SK-N-SH treated with all-trans-retinoic acid at 6 μM for 48 hours (cell line): Measurements from ENCODE around the gene EFCAB7.

Experiments
- ATAC-seq: fragments of 200-7000 bp; cut with Tn5 transposase; 3 replicates; pipeline ENCODE4 v1.9.1; 2020; ENCODE audit warnings: mild to moderate bottlenecking, moderate library complexity
- BACH2 ChIP-seq: fragments of 250-450 bp; sonication (Bioruptor Pico); IDR thresholded peaks from 2 replicates; pipeline ENCODE4 v1.9.0; 2021; ENCODE audit warnings: mild to moderate bottlenecking, borderline replicate concordance
- CREB5 ChIP-seq: fragments of 250-450 bp; sonication (Bioruptor Pico); IDR thresholded peaks from 2 replicates; pipeline ENCODE4 v1.5.1; 2020; ENCODE audit warnings: low read depth, mild to moderate bottlenecking, moderate library complexity
- CSRNP3 ChIP-seq: fragments of 250-450 bp; sonication (Bioruptor Pico); IDR thresholded peaks from 2 replicates; pipeline ENCODE4 v1.5.1; 2021; ENCODE audit warnings: mild to moderate bottlenecking, moderate library complexity
- ESRRG ChIP-seq: fragments of 250-450 bp; sonication (Bioruptor Pico); IDR thresholded peaks from 2 replicates; pipeline ENCODE4 v1.6.1; 2021; ENCODE audit warnings: mild to moderate bottlenecking
- GLIS3 ChIP-seq: fragments of 250-450 bp; sonication (Bioruptor Pico); IDR thresholded peaks from 2 replicates; pipeline ENCODE4 v1.5.0; 2020; ENCODE audit warnings: mild to moderate bottlenecking, moderate library complexity
- ISL1 ChIP-seq: fragments of 250-450 bp; sonication (Bioruptor Pico); IDR thresholded peaks from 2 replicates; pipeline ENCODE4 v2.1.2; 2022; ENCODE audit warnings: mild to moderate bottlenecking, moderate library complexity
- OSR1 ChIP-seq: fragments of 250-450 bp; sonication (Bioruptor Pico); IDR thresholded peaks from 2 replicates; pipeline ENCODE4 v1.8.0; 2022; ENCODE audit warnings: moderate library complexity, mild to moderate bottlenecking, inconsistent platforms
- POU6F1 ChIP-seq: fragments of 250-450 bp; sonication (Bioruptor Pico); IDR thresholded peaks from 2 replicates; pipeline ENCODE4 v1.8.0; 2021; ENCODE audit warnings: low read depth, mild to moderate bottlenecking, moderate library complexity, borderline replicate concordance
- PPARA ChIP-seq: fragments of 250-450 bp; sonication (Bioruptor Pico); IDR thresholded peaks from 2 replicates; pipeline ENCODE4 v1.5.0; 2020; ENCODE audit warnings: mild to moderate bottlenecking, borderline replicate concordance
- RARB ChIP-seq: fragments of 250-450 bp; sonication (Bioruptor Pico); IDR thresholded peaks from 2 replicates; pipeline ENCODE4 v1.8.0; 2021; ENCODE audit warnings: mild to moderate bottlenecking, moderate library complexity
- SNAI2 ChIP-seq: fragments of 250-450 bp; sonication (Bioruptor Pico); IDR thresholded peaks from 2 replicates; pipeline ENCODE4 v1.5.0; 2020; ENCODE audit warnings: mild to moderate bottlenecking, moderate library complexity
- TCF4 ChIP-seq: fragments of 250-450 bp; sonication (Bioruptor Pico); IDR thresholded peaks from 2 replicates; pipeline ENCODE4 v1.8.0; 2021; ENCODE audit warnings: mild to moderate bottlenecking, moderate library complexity, borderline replicate concordance
- TOX ChIP-seq: fragments of 250-450 bp; sonication (Bioruptor Pico); IDR thresholded peaks from 2 replicates; pipeline ENCODE4 v1.8.0; 2021; ENCODE audit warnings: mild to moderate bottlenecking, moderate library complexity, borderline replicate concordance
- ZFP3 ChIP-seq: fragments of 250-450 bp; sonication (Bioruptor Pico); IDR thresholded peaks from 2 replicates; pipeline ENCODE4 v1.5.0; 2020; ENCODE audit warnings: mild to moderate bottlenecking, moderate library complexity
- ZFP30 ChIP-seq: fragments of 450-650 bp; formaldehyde crosslinking; IDR thresholded peaks from 2 replicates; pipeline ENCODE4 v1.5.0; 2022; ENCODE audit warnings: mild to moderate bottlenecking, moderate library complexity
- ZNF70 ChIP-seq: fragments of 450-650 bp; formaldehyde crosslinking; IDR thresholded peaks from 2 replicates; pipeline ENCODE4 v1.5.0; 2020; ENCODE audit warnings: mild to moderate bottlenecking, moderate library complexity
- ZNF8 ChIP-seq: fragments of 450-650 bp; formaldehyde crosslinking; IDR thresholded peaks from 2 replicates; pipeline ENCODE4 v1.5.0; 2020; ENCODE audit warnings: mild to moderate bottlenecking, moderate library complexity
- TF ChIP-seq, protein P1 (sequence below): fragments of 250-450 bp; sonication (Bioruptor Pico); IDR thresholded peaks from 2 replicates; pipeline ENCODE4 v1.5.0; 2020; ENCODE audit warnings: mild to moderate bottlenecking, moderate library complexity
- TF ChIP-seq, protein P2 (sequence below): fragments of 250-450 bp; sonication (Bioruptor Pico); IDR thresholded peaks from 2 replicates; pipeline ENCODE4 v1.8.0; 2020; ENCODE audit warnings: mild to moderate bottlenecking, moderate library complexity, borderline replicate concordance

The EFCAB7 gene

DNA sequence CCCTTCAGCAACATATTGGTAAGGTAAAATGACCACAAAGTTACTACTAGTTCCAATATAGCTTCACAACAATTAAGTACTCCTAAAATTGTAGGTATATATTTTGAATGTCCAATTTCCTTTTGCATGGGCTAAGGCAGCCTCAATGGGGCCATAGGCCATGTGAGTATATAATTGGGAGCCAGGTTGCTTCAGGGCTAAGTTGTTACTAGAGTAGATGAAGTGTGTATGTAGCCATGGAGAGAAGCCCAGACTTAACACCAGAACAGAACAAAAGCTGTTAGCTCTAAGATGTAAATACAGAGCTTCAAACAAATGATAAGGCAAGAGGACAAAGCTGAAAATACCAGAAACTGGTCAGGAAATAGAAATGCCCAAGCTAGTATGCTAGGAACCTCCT lies 16.5 kb upstream of the EFCAB7 start:
- TF ChIP-seq PPARA (CRISPR knock-in tag) (no peak), ESRRG (no peak), CREB5 (CRISPR knock-in tag) (no peak), TOX (CRISPR knock-in tag) (no peak), POU6F1 (CRISPR knock-in tag) (no peak), OSR1 (no peak), RARB (no peak), SNAI2 (CRISPR knock-in tag) (no peak), BACH2 (CRISPR knock-in tag) (no peak), ZNF8 (CRISPR knock-in tag) (no peak), ZFP30 (no peak), TCF4 (no peak), CSRNP3 (CRISPR knock-in tag) (no peak), ISL1 (CRISPR knock-in tag) (no peak)
- ATAC-seq: no peak

DNA sequence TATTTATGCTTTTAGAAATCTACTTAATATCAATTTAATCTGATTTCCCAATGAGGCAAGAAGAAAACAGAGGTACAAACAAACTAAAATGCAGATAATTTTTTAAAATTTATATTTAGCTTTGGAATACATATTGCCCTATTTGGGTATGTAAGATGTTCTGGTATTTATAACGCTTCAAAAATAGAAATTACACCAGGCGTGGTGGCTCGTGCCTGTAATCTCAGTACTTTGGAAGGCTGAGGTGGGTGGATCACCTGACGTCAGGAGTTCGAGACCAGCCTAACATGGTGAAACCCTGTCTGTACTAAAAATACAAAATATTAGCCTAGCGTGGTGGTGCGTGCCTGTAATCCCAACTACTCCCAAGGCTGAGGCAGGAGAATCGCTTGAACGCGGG lies 13.6 kb upstream of the EFCAB7 start:
- TF ChIP-seq, protein P1, sequence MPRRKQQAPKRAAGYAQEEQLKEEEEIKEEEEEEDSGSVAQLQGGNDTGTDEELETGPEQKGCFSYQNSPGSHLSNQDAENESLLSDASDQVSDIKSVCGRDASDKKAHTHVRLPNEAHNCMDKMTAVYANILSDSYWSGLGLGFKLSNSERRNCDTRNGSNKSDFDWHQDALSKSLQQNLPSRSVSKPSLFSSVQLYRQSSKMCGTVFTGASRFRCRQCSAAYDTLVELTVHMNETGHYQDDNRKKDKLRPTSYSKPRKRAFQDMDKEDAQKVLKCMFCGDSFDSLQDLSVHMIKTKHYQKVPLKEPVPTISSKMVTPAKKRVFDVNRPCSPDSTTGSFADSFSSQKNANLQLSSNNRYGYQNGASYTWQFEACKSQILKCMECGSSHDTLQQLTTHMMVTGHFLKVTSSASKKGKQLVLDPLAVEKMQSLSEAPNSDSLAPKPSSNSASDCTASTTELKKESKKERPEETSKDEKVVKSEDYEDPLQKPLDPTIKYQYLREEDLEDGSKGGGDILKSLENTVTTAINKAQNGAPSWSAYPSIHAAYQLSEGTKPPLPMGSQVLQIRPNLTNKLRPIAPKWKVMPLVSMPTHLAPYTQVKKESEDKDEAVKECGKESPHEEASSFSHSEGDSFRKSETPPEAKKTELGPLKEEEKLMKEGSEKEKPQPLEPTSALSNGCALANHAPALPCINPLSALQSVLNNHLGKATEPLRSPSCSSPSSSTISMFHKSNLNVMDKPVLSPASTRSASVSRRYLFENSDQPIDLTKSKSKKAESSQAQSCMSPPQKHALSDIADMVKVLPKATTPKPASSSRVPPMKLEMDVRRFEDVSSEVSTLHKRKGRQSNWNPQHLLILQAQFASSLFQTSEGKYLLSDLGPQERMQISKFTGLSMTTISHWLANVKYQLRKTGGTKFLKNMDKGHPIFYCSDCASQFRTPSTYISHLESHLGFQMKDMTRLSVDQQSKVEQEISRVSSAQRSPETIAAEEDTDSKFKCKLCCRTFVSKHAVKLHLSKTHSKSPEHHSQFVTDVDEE (CRISPR knock-in tag): no peak
- TF ChIP-seq, protein P2, sequence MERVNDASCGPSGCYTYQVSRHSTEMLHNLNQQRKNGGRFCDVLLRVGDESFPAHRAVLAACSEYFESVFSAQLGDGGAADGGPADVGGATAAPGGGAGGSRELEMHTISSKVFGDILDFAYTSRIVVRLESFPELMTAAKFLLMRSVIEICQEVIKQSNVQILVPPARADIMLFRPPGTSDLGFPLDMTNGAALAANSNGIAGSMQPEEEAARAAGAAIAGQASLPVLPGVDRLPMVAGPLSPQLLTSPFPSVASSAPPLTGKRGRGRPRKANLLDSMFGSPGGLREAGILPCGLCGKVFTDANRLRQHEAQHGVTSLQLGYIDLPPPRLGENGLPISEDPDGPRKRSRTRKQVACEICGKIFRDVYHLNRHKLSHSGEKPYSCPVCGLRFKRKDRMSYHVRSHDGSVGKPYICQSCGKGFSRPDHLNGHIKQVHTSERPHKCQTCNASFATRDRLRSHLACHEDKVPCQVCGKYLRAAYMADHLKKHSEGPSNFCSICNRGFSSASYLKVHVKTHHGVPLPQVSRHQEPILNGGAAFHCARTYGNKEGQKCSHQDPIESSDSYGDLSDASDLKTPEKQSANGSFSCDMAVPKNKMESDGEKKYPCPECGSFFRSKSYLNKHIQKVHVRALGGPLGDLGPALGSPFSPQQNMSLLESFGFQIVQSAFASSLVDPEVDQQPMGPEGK: no peak
- TF ChIP-seq ZFP3 (CRISPR knock-in tag): no peak
- TF ChIP-seq TCF4: no peak
- no peak for TF ChIP-seq PPARA (CRISPR knock-in tag)
- no peak for TF ChIP-seq GLIS3 (CRISPR knock-in tag)
- TF ChIP-seq, all 23 proteins: peak for 0
- ATAC-seq: no peak

DNA sequence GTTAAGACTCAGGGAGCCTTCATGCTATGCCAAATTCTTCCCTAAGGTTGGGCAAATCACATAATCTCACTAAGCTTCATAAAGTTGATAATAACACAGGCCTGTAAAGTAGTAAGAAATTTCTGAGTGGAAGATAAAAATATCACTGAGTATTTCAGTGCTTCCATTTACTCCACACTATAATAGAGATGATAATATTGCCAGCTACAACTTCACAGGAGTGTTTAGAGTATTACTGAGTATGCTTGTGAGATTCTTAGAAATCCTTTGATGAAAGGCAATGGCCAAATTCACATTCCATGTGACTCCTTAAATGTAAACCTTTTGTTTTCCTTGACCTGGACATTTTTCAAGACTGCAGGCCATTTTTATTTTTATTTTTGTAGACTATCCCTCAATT lies 10.7 kb upstream of the EFCAB7 start:
- TF ChIP-seq RARB (no peak), TCF4 (no peak), OSR1 (no peak), ZNF70 (CRISPR knock-in tag) (no peak), ZFP3 (CRISPR knock-in tag) (no peak), CREB5 (CRISPR knock-in tag) (no peak)
- ATAC-seq: no peak

GRCh38 chr1:63516629-63517028 lies 6.7 kb upstream of the EFCAB7 start:
- ATAC-seq: no peak
- TF ChIP-seq SNAI2 (CRISPR knock-in tag): no peak
- TF ChIP-seq ZFP30: no peak
- no peak for TF ChIP-seq CSRNP3 (CRISPR knock-in tag)
